Activated T-helper 9 cell treated with anti-CD3 and anti-CD28 coated beads, Interleukin-2, amount 50 U/mL, for 16 hours (primary cell): ENCODE results near the gene NF2.

Experiments used
- DNase-seq: peaks from one replicate; pipeline ENCODE4 v3.0.0-alpha.2; 2020; ENCODE audit warnings: low read depth

Gene NF2

GRCh38 chr22:29720811-29721323, 117.4 kb downstream of the NF2 start:
- no peak for DNase-seq

GRCh38 chr22:29722151-29722550, 118.7 kb downstream of the NF2 start:
- no peak for DNase-seq

GRCh38 chr22:29722587-29722986, 119.2 kb downstream of the NF2 start:
- no peak for DNase-seq

- DNase-seq = no peak
Measured at GRCh38 chr22:29723766-29724165, 120.3 kb downstream of the NF2 start.

DNA sequence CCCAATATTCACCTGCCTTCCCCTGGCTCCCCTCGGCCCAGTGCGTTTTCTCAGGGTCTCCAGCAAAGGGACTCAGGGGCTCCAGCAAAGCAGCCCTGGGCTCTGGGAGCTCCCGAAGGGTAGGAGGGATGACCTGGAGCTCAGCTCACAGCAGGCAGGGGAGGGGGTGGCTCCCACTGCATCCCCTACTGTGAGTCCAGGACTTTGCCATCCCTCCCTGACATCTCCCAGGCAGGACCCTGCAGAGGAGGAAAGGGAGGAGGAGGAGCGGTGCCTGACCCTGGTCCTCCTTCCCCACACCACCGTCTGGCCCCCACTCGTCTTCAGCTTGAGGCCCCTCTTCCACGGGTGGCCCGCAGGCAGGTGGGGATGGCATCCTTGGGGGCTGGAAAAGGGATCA, 121.4 kb downstream of the NF2 start:
- no peak for DNase-seq

- DNase-seq = no peak
Measured at GRCh38 chr22:29726106-29726505, 122.7 kb downstream of the NF2 start.

GRCh38 chr22:29726512-29727130, 123.2 kb downstream of the NF2 start:
- DNase-seq = no peak

GRCh38 chr22:29727131-29727523, 123.7 kb downstream of the NF2 start:
- DNase-seq = no peak

DNA sequence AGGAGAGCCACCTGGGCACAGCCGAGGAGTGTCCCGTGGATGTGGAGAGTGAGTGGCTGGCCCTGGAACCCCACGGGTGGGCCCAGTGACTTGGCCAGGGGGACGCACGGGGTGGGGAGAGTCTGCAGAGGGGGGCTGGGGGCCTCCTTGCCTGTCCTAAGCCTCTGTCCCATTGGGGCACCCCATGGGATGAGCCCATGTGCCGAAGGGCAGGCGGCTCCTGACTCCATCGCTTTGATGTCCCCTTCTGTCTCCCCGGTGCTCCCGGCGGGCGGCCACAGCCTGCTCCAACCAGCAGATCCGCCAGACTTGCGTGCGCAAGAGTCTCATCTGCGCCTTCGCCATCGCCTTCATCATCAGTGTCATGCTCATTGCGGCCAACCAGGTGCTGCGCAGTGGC, 125.7 kb downstream of the NF2 start:
- DNase-seq = no peak

DNA sequence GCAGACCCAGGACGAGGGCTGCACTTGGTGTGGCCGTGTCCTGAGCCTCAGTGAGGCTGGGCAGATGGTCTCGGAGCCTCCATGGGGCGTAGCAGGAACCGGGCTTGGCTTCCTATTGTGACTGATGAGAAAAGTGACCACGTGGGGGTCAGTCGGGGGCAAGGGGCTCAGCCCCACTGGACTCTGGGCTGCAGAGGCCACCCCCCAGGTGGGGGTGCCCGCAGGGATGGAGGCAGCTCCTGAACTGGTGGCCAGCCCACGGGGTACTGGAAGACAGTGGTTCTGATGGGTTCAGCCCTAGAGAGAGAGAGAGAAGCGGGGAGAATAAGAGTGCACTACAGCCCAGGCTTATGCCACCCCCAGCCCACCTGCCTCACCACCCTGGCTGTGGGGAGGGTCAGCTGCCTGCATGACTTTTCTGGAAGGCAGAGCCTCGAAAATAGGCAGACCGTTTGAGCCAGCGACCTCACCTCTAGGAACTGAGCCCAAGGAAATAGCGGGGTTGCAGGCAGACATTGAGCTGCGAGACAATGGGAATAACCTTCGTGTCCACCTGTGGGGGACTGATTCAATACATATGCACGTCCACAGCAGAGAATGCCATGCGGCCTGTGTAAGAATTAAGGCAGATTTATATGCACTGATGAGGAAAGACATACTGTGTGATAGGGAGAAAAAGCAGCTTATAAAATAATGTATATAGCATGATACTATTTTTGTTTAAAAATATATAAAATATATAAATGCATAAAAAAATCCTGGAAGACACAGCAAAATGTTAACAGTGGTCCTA, 127.8 kb downstream of the NF2 start:
- DNase-seq = no peak

- DNase-seq = no peak
Measured at GRCh38 chr22:29732883-29733282, 129.4 kb downstream of the NF2 start.

GRCh38 chr22:29733362-29734201, 130.1 kb downstream of the NF2 start:
- no peak for DNase-seq

GRCh38 chr22:29734406-29734805, 131.0 kb downstream of the NF2 start:
- no peak for DNase-seq

GRCh38 chr22:29734838-29735237, 131.4 kb downstream of the NF2 start:
- no peak for DNase-seq

GRCh38 chr22:29735416-29735815, 132.0 kb downstream of the NF2 start:
- no peak for DNase-seq

DNA sequence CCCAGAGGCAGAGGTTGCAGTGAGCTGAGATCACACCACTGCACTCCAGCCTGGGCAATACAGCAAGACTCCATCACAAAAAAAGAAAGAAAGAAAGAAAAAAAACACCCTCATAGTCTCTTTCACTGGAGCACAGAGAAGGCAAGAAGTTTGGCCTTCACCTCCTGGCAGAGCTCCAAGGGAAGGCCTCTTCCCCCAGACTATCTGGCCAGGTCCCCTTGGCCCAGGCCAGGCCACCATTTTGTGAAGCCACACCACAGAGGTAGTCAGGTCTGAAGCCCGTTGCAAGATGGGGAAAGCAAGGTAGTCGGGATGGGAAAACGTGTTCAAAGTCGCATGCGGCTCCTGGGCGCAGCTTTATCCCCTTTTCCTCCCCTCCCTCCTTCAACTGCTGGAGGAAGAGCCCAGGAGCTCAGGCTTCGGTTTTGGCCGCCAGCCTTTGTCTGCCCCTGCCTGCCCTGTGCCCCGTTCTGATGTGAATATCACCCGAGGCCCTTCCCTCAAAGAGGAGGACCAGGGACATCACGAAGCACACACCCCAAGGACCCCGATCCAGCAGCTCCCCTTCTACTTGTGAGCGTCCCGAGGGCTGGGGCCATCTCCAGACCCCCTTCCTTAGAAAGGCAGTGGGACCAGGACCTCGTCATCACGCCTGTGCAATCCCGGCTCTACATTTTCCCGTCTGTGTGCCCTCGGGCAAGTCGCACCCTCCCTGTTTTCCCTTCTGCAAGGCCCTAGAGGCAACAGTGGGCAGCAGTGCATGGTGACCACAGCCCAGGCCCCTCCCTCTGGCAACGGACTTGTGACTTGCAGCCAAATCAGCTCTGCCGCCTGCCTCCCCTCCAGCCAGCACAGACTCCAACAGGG, 134.1 kb downstream of the NF2 start:
- no peak for DNase-seq

DNA sequence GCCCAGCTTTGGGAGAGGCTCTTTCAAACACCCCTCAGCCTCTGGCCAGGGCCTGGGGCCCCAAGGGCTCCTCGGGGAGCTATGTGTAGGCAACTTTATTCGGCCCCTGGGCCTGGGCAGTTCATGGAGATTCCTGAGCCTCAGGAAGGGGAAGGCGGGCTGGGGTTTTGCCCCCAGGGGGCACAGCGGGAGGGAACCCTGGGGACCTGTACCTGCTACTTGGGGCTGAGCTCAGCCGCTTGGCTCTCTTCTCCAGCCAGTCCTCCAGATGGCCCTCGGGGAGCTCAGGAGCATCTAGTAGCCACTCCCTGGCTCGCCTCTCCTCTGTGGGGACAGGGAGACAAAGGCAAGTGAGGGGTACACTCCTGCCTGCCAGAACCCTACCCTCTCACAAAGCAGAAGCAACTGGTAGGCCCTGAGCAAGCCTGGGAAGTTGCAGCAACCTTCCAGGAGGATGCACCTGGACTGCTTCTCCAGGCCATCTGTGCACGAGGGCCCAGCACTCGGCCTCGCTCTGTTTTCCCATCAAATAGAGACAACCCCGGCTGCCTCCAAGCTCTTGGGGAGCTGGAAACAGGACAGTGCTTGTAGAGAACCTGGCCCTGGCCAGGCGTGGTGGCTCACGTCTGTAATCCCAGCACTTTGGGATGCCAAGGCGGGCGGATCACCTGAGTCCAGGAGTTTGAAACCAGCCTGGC, 134.8 kb downstream of the NF2 start:
- DNase-seq = no peak

GRCh38 chr22:29739346-29739875, 136.0 kb downstream of the NF2 start:
- DNase-seq = no peak

- no peak for DNase-seq
Measured at GRCh38 chr22:29740216-29740615, 136.8 kb downstream of the NF2 start.

DNA sequence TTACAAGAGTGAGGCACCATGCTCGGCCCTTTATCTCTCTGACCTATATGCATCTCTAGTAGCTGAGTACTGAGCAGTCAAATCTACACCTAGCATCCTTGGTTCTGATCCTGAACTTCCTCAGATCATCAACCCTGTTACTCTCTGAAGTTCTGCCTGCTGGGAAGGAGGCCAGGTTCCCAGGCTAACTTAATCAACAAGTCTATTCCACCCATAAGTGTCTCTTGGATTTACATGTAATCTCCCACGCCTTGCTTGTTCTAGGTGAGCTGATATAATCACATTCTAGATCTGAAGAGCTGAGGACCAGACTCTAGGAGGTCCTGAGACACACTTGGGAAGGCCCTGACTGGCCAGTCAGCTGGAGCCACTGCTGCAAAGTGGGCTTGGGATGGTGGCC, 138.5 kb downstream of the NF2 start:
- DNase-seq = no peak

GRCh38 chr22:29742326-29742725, 138.9 kb downstream of the NF2 start:
- DNase-seq = no peak
